OCI-LY1 (cell line): Measurements from ENCODE around the gene SNRPE.

ENCODE experiments used
- H2AFZ ChIP-seq: fragments of 200-600 bp; sonication (generic), shearing (Covaris generic); 2 replicates; pipeline ENCODE4 v1.6.0; 2014; ENCODE audit warnings: antibody characterized with exemption, mild to moderate bottlenecking, low read length
- H3F3A ChIP-seq: fragments of 200-600 bp; sonication (generic), shearing (Covaris generic); 2 replicates; pipeline ENCODE4 v1.6.0; 2014; ENCODE audit warnings: mild to moderate bottlenecking, antibody characterized with exemption, low read length, moderate library complexity; ENCODE audit not compliant: insufficient read depth
- H3K27ac ChIP-seq: fragments of 200-600 bp; sonication (generic); 2 replicates; pipeline ENCODE4 v1.5.1; 2014; ENCODE audit warnings: low read length, mixed run types, mild to moderate bottlenecking, low read depth; ENCODE audit not compliant: poor library complexity, severe bottlenecking
- H3K27me3 ChIP-seq: fragments of 200-600 bp; sonication (generic); 2 replicates; pipeline ENCODE4 v1.6.0; 2014; ENCODE audit warnings: antibody characterized with exemption, mild to moderate bottlenecking, low read length, moderate library complexity; ENCODE audit not compliant: insufficient read depth
- H3K36me3 ChIP-seq: fragments of 200-600 bp; sonication (generic); 2 replicates; pipeline ENCODE4 v1.6.1; 2014; ENCODE audit warnings: mild to moderate bottlenecking, antibody characterized with exemption, low read length, moderate library complexity, mixed read lengths; ENCODE audit not compliant: insufficient read depth
- H3K4me1 ChIP-seq: fragments of 200-600 bp; sonication (generic); 2 replicates; pipeline ENCODE4 v1.5.1; 2014; ENCODE audit warnings: mild to moderate bottlenecking, low read length, moderate library complexity; ENCODE audit not compliant: insufficient read depth, severe bottlenecking
- H3K4me2 ChIP-seq: fragments of 200-600 bp; sonication (generic), shearing (Covaris generic); 2 replicates; pipeline ENCODE4 v1.6.1; 2014; ENCODE audit warnings: low read length
- H3K4me3 ChIP-seq: fragments of 200-600 bp; sonication (generic); 2 replicates; pipeline ENCODE4 v1.5.1; 2014; ENCODE audit warnings: low read length, low read depth, mild to moderate bottlenecking, mixed read lengths; ENCODE audit not compliant: poor library complexity, severe bottlenecking
- H3K79me2 ChIP-seq: fragments of 200-600 bp; shearing (Covaris generic); 2 replicates; pipeline ENCODE4 v1.6.1; 2016; ENCODE audit warnings: mixed run types, low read length, mixed read lengths; ENCODE audit not compliant: insufficient read depth
- H3K9ac ChIP-seq: fragments of 200-600 bp; sonication (generic), shearing (Covaris generic); 2 replicates; pipeline ENCODE4 v1.6.1; 2014; ENCODE audit warnings: mild to moderate bottlenecking, low read length, mixed read lengths
- H3K9me2 ChIP-seq: fragments of 200-600 bp; sonication (generic), shearing (Covaris generic); 2 replicates; pipeline ENCODE4 v1.6.1; 2014; ENCODE audit warnings: low read depth, mild to moderate bottlenecking, low read length, mixed read lengths
- H3K9me3 ChIP-seq: fragments of 200-600 bp; shearing (Covaris generic); 2 replicates; pipeline ENCODE4 v1.6.1; 2014; ENCODE audit warnings: low read length, mixed read lengths
- H4K20me1 ChIP-seq: fragments of 200-600 bp; sonication (generic), shearing (Covaris generic); 2 replicates; pipeline ENCODE4 v1.6.0; 2016; ENCODE audit warnings: mild to moderate bottlenecking, low read length; ENCODE audit not compliant: insufficient read depth
- CTCF ChIP-seq: fragments of 200-600 bp; sonication (generic), shearing (Covaris generic); IDR thresholded peaks from 2 replicates; pipeline ENCODE4 v1.5.1; 2017; ENCODE audit warnings: mild to moderate bottlenecking, antibody characterized with exemption, low read length, moderate library complexity, mixed read lengths
- EZH2 ChIP-seq: fragments of 200-600 bp; sonication (generic), shearing (Covaris generic); IDR thresholded peaks from 2 replicates; pipeline ENCODE4 v1.8.0; 2017; ENCODE audit warnings: borderline replicate concordance, mixed run types, mild to moderate bottlenecking, antibody characterized with exemption, low read length, moderate library complexity, mixed read lengths

Gene SNRPE

GRCh38 chr1:203901581-203901980 is 40.2 kb downstream of the SNRPE start:
- no peak overlapping the region for H3K27ac ChIP-seq
- no peaks in the 10 kb centered on the region for H4K20me1 ChIP-seq
- no peak overlapping the region for H2AFZ ChIP-seq
- H3K27me3 ChIP-seq: peaks cover 11% of the 10 kb centered on the region; the same call in 1 of the 2 replicates
- no peaks in the 10 kb centered on the region for H3K79me2 ChIP-seq
- TF ChIP-seq EZH2: no peak
- H3K9me2 ChIP-seq: no peaks in the 10 kb centered on the region
- H3K4me1 ChIP-seq: no peaks in the 10 kb centered on the region
- 0 out of 2 replicates have a peak, but pooled peaks cover 3% of the 10 kb centered on the region for H3K9me3 ChIP-seq
- no peak overlapping the region for H3K4me3 ChIP-seq
- H3K9ac ChIP-seq: no peak overlapping the region
- H3F3A ChIP-seq: no peaks in the 10 kb centered on the region
- no peaks in the 10 kb centered on the region; the same call in 1 of the 2 replicates for H3K36me3 ChIP-seq
- H3K4me2 ChIP-seq: no peak overlapping the region

GRCh38 chr1:203905275-203905674 is 43.9 kb downstream of the SNRPE start:
- H3K36me3 ChIP-seq: no peaks in the 10 kb centered on the region; the same call in 1 of the 2 replicates
- TF ChIP-seq EZH2 (no peak), CTCF (no peak)
- H4K20me1 ChIP-seq: no peaks in the 10 kb centered on the region
- H3K4me3 ChIP-seq: no peak overlapping the region
- no peak overlapping the region for H3K4me2 ChIP-seq
- no peaks in the 10 kb centered on the region for H3K4me1 ChIP-seq
- H3K27ac ChIP-seq: no peak overlapping the region
- 0 out of 2 replicates have a peak, but pooled peaks cover 3% of the 10 kb centered on the region for H3K9me3 ChIP-seq
- no peaks in the 10 kb centered on the region for H3K9me2 ChIP-seq
- no peaks in the 10 kb centered on the region for H3K79me2 ChIP-seq
- peaks cover 11% of the 10 kb centered on the region; the same call in 1 of the 2 replicates for H3K27me3 ChIP-seq
- H2AFZ ChIP-seq: no peak overlapping the region
- no peak overlapping the region for H3K9ac ChIP-seq
- no peaks in the 10 kb centered on the region for H3F3A ChIP-seq

GRCh38 chr1:203906932-203907331 is 45.5 kb downstream of the SNRPE start:
- Histone ChIP-seq H3K9ac (no peak overlapping the region), H2AFZ (no peak overlapping the region), H3K9me3 (no peaks in the 10 kb centered on the region), H3K79me2 (no peaks in the 10 kb centered on the region), H3K27me3 (no peaks in the 10 kb centered on the region), H3K4me1 (no peaks in the 10 kb centered on the region), H3K4me2 (no peak overlapping the region), H4K20me1 (no peaks in the 10 kb centered on the region), H3K36me3 (no peaks in the 10 kb centered on the region), H3K27ac (no peak overlapping the region), H3K9me2 (no peaks in the 10 kb centered on the region), H3K4me3 (no peak overlapping the region), H3F3A (no peaks in the 10 kb centered on the region)
- TF ChIP-seq CTCF (no peak), EZH2 (no peak)

GRCh38 chr1:203907901-203908300 is 46.5 kb downstream of the SNRPE start:
- H3K27ac ChIP-seq: no peak overlapping the region

More at GRCh38 chr1:203907901-203908300, 46.5 kb downstream of the SNRPE start:
- no peaks in the 10 kb centered on the region for H3F3A ChIP-seq
- no peaks in the 10 kb centered on the region for H3K36me3 ChIP-seq
- H3K4me2 ChIP-seq: no peak overlapping the region
- H3K4me1 ChIP-seq: no peaks in the 10 kb centered on the region
- H4K20me1 ChIP-seq: no peaks in the 10 kb centered on the region
- H3K9me3 ChIP-seq: no peaks in the 10 kb centered on the region
- H3K4me3 ChIP-seq: no peak overlapping the region
- H3K27me3 ChIP-seq: no peaks in the 10 kb centered on the region
- H3K79me2 ChIP-seq: no peaks in the 10 kb centered on the region
- TF ChIP-seq EZH2 (no peak), CTCF (no peak)
- H2AFZ ChIP-seq: no peak overlapping the region
- no peak overlapping the region for H3K9ac ChIP-seq
- H3K9me2 ChIP-seq: no peaks in the 10 kb centered on the region
